ENCODE results near the gene ACADVL. TPM values are rescaled to one million over a fixed set of nuclear protein-coding genes. Genes with fewer than 3 reads are reported as not detected.

The ACADVL gene
- total RNA-seq, 1 experiment from 2014 or later, result 283 TPM

- peak; percentile 100 for DNase-seq
- Histone ChIP-seq H2AK5ac (ENCODE audit: insufficient read length, low read length) (no peak overlapping the region), H2BK12ac (ENCODE audit: insufficient read length, low read depth, low read length) (no peak overlapping the region), H3K4ac (ENCODE audit: low read depth, low read length) (no peak overlapping the region; the same call in 1 of the 2 replicates), H3K14ac (ENCODE audit: insufficient read depth, low read length) (peak overlapping the region; percentile 79; the same call in 1 of the 2 replicates), H2BK120ac (ENCODE audit: low read depth, low read length, poor library complexity, severe bottlenecking) (no peak overlapping the region), H3K4me1 (ENCODE audit: insufficient read depth, low read length) (peaks cover 3% of the 10 kb centered on the region; the same call in 1 of the 2 replicates), H2BK5ac (ENCODE audit: insufficient read length, low read length) (no peak overlapping the region), H3K79me1 (ENCODE audit: insufficient read depth, low read depth, low read length, poor library complexity, severe bottlenecking) (peaks cover 2% of the 10 kb centered on the region), H2BK20ac (ENCODE audit: low read depth, low read length, poor library complexity, severe bottlenecking) (no peak overlapping the region), H4K91ac (ENCODE audit: insufficient read length, low read depth, low read length) (no peak overlapping the region), H3K23me2 (ENCODE audit: insufficient read length, low read depth, low read length, poor library complexity, severe bottlenecking) (peaks cover 23% of the 10 kb centered on the region), H3K27ac (ENCODE audit: insufficient read length, low read depth, low read length) (no peak overlapping the region), H3K4me2 (ENCODE audit: insufficient read depth, insufficient read length, low read length) (peak overlapping the region; percentile 87), H2BK15ac (ENCODE audit: low read depth, low read length) (no peak overlapping the region), H4K20me1 (ENCODE audit: control insufficient read depth, insufficient read depth, insufficient read length) (no peaks in the 10 kb centered on the region), H4K8ac (replicated peaks; ENCODE audit: insufficient read length, low read depth, low read length) (no peak overlapping the region), H3K9ac (ENCODE audit: extremely low read depth, insufficient read length, low read length) (no peak overlapping the region), H4K5ac (ENCODE audit: insufficient read length, low read depth, low read length) (no peak overlapping the region), H3K23ac (ENCODE audit: insufficient read length, low read depth, low read length) (no peak overlapping the region), H3K56ac (ENCODE audit: insufficient read length, low read depth, low read length) (no peak overlapping the region), H3K79me2 (ENCODE audit: insufficient read depth, low read length) (peaks cover 3% of the 10 kb centered on the region; the same call in 1 of the 2 replicates), H3K9me3 (ENCODE audit: control insufficient read depth, low read depth, low read length) (no peaks in the 10 kb centered on the region), H3K18ac (ENCODE audit: insufficient read length, low read depth, low read length) (peak overlapping the region; percentile 94), H2AFZ (ENCODE audit: low read length) (no peak overlapping the region), H3T11ph (ENCODE audit: low read length) (no peak overlapping the region), H3K27me3 (ENCODE audit: insufficient read depth, low read length) (no peaks in the 10 kb centered on the region)
- WGBS (ENCODE audit: extremely low coverage, insufficient read length, low lambda C conversion rate), result no CpG with 5 or more reads among the region's 45 CpGs
- H3K27ac Mint-ChIP-seq, result peak overlapping the region; percentile 96 to 100 (median 99)
- TF ChIP-seq CTCF (conservative IDR thresholded peaks at IDR 0.05), result peak; percentile 71
- H3K4me3 Mint-ChIP-seq, result peak overlapping the region; percentile 71 to 91
- no peaks in the 10 kb centered on the region; the same call in 1 of the 2 replicates for H3K27me3 Mint-ChIP-seq (ENCODE audit: low read depth)
- peaks cover 0 to 3% (median 0%) of the 10 kb centered on the region in 3 experiments; a peak in 3 of 7 replicates for H3K36me3 Mint-ChIP-seq (ENCODE audit: insufficient read depth in 1 of 3, low read depth in 3 of 3)
- H3K4me1 Mint-ChIP-seq, result peaks cover 64 to 73% of the 10 kb centered on the region in 2 experiments
- no peaks in the 10 kb centered on the region for H3K9me3 Mint-ChIP-seq
These were observed 5.2 kb upstream of the ACADVL start for GRCh38 chr17:7214300-7215135.
